ENCODE measurements around the gene SNCG.
"Not testable (repeated sequence)": the region's sequence is repeated elsewhere in the genome, so short reads cannot be mapped to it uniquely, and the experiment has no call there.

SNCG gene

DNA sequence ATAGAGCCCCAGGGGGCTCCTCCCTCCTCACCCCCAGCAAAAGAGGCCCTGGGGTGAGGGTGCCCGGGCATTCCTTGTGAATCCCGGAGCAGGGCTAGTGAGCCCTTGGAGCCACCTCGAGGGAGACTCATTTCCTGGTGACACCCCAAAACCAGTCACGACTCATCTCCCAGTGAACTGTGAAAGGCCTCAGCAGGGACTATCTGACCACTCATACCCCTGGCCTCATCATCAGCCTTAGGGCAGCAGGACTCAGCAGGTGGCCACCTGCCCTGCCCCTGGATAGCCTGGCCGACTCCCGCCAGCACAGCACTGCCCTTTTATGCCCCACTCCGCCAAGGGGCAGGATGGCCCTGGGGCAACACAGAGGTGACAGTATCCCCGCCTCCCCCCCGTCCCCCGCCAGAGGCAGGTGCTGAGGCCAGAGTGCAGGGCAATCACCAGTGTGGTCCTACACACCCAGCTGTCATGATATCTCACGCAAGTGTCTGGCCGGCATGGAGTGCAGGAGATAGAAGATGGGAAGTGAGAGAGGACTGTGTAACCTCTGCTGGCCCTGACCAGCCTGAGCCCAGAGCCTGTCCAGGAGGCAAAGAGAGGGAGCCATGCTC lies 3.2 kb downstream of the SNCG start:
- no peak for DNase-seq

DNA sequence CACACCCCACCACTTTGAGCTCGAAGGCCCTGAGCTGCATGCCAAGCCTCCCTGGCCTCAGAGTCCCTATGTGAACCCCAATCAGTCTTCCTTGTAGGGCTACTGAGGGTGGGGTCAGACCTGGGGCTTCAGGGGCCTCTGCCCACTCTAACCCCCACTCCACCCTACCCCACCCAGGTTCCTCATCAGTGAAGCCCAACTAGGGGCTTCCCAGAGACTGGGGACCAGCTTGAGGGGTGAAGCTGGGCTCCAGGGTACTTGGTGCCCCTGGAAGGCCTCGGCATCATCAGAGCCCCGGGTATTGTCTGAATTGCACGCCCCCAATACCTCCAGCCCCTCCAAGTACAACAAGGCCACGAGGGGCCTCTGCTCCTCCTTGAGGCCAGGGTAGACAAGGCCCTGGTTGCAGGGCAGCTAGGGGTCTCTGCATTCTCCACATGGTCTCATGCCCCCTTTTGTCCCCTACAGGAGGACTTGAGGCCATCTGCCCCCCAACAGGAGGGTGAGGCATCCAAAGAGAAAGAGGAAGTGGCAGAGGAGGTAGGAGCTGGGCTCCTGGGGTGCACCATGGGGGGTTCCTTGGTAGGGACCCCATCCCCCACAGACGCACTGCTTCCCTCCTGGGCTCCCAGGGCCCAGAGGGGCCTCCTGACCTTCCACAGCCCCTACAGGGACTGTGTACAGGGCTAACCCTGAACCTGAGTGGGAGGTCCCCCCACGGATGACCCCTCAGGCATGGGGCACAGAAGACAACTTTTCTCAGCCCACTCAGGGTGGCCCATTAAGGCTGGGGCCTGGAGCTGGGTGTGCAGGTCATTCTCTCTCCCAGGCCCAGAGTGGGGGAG lies 4.0 kb downstream of the SNCG start:
- DNase-seq, result no peak

DNA sequence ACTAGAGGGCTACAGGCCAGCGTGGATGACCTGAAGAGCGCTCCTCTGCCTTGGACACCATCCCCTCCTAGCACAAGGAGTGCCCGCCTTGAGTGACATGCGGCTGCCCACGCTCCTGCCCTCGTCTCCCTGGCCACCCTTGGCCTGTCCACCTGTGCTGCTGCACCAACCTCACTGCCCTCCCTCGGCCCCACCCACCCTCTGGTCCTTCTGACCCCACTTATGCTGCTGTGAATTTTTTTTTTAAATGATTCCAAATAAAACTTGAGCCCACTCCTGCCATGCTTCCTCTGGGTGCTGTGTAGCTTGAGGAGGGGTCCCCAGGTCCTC lies 4.5 kb downstream of the SNCG start:
- no peak for DNase-seq

DNA sequence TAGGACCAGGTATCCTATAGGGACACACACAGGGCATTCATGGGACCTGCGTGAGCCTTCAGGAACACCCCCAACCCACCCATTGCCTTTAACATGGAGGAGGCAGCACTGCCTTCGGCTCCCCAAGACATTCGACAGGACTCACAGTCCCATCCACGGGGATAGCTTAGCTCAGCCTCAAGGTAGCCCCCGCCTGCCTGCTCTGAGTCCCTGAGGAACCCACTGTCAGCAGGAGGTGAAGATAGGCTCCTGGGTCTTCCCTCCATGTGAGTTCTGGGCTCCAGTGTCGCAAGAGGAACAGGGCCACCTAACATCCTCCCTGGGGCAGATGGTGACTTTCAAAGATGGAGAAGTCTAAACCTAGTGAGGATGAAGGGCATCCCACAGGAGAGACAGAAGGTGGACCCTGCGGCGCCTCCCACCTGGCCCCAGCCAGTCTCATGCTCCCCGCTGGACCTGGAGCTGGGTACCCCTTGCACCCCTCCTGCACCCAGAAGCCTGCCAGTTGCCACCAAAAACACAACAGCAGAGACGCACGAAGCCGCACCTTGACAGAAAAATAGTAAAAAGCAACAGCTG lies 5.0 kb downstream of the SNCG start:
- DNase-seq, result no peak

DNA sequence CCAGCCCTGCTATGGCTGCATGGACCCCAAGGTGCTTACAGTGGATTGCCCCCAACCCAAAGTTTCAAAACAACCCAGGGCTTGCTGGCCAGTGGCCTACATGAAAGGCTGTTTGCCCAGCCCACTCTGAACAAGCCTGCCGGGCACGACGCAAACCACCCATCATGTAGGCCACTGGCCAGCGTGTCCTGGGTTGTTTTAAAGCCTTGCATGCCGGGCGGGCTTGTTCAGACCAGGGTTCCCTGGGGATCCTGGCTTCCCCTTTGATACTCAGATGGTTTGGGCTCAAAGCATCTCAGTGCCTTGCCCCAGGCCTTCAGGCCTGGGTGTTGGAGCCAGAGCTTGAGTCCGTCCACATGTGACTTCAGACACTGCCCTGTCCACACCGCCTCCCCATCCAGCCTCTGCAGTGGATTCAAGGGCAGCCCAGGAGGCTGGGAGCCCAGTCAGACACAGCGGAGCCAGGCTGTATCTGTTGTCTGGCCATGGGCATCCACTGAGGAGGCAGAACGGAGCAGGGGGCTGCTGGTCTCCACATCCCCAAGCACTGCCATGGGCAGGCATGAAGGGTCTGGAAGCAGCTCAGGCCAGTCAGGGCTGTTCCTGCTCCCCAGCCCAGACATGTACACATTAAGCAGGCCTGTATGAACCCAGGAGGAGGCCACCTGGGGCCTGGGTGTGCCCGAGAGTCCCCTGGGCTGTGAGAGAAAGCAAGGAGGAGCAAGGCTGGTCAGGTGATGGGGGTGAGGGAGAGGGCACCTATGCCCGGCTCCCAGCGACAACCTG lies 5.9 kb downstream of the SNCG start:
- DNase-seq, result no peak

DNA sequence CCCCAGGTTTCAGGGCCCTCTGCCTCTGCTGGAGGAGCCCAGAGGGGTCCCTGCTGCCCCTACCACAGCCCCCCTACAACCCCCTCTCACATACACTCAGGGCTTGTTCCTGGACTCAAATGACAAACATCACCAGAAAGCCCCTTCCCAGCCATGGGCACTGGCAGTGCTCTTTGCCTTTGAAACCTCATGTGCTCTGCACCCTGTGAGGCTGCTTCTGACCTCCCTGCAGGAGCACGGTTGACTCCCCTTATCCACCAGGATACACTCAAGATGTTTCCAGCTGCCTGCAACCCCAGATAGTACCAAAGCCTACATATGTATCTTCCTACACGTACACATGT lies 6.4 kb downstream of the SNCG start:
- no peak for DNase-seq

DNA sequence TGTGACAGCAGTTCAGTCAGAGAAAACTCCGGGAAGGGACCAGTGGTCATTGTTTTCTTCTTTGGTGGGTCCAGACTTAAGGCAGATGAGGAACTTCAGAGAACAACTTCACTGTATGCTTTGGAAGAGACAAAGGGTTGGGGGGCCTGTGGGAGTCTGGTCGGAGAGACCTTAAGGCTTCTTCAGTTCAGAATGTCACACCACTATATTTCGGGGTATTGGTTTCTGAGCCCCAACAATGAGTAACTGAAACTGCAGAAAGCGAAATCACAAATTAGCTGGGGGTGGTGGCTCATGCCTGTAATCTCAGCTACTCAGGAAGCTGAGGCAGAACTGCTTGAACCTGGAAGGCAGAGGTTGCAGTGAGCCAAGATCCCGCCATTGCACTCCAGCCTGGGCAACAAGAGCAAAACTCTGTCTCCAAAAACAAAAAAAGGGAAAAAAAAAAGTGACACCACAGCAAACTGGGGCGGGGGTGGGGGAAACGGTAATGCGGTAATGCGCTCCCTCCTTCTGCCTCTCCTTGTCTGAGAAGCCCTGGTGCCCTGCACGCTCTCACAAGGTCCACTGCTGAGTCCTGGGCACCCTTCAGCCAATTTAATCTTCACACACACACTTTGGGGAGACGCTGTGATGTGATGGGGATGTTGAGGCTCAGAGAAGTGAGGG lies 7.7 kb downstream of the SNCG start:
- DNase-seq, result no peak

DNA sequence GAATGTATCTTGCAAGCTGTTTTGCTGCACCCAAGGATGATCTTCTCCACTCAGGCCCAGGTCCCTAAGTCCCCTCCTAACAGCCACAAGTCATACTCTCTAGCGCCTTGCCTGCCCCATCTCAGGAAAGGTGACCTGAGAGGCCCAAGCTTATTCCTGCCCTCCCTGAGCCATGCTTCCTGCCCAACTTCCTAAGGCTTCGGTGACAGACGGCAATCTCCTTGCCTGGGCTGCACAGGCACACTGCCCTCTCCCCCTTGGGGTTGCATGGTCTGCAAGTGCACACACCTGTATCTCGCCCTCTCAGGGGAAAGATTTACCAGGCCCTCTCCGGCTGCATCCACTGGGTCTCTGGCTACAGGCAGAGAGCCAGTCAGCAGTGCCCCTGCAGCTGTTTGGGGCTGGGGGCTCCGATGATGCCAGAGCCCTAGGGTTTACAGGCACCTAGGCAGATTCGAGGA lies 9.1 kb downstream of the SNCG start:
- DNase-seq, result no peak

DNA sequence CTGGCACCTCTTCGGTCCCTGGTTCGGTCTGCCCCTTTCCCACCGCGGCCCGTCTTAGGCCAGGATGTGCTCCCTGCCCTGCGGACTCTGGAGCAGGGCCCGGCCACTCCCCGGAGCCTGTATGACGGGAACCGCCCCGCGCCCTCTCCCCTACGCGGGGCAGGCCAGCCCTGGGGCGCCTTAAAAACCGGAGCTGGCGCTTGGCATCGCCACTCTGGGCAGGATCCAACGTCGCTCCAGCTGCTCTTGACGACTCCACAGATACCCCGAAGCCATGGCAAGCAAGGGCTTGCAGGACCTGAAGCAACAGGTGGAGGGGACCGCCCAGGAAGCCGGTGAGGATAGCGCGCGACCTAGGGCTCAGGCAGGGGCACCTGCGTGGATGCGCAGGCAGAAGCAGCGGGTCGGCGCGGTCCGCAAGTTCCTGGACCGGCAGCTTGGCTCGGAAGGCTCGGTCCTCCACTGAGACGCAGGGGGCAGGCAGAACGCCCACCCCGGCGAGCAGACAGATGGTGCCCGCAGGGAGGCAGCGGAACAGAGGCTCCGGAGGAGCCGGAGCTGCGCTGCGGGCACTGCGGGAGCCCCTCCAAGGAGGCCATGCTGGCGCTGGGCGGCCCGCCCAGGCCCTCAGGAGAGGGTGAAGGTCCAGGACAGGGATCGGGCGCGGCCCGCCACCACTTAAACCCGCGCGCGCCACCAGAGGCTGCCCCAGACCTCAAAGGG lies 10.0 kb downstream of the SNCG start, which contains the start of gene ADIRF:
TSS of gene ADIRF (plus strand) at position 212 of the 723 bp plus-strand sequence. CDS start at position 275, 63 bp downstream.
- DNase-seq, result no peak

DNA sequence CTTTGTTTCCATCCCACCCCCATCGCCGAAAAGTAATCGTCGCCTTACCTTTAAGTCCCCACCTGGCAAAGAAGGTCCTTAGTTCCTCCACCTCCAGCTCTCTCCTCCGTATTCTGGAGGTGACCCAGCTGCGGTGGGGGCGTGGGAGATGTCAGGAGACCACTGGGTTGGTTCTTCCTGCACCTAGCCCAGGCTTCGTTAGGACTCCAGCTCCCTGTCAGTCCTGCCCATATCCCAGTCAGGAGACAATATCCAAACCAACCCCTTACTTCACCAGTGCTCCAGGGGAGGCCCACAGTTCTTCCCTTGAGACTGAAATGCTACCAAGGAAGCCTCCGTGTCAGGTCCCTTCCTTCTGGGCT lies 10.6 kb downstream of the SNCG start:
- DNase-seq, result no peak

DNA sequence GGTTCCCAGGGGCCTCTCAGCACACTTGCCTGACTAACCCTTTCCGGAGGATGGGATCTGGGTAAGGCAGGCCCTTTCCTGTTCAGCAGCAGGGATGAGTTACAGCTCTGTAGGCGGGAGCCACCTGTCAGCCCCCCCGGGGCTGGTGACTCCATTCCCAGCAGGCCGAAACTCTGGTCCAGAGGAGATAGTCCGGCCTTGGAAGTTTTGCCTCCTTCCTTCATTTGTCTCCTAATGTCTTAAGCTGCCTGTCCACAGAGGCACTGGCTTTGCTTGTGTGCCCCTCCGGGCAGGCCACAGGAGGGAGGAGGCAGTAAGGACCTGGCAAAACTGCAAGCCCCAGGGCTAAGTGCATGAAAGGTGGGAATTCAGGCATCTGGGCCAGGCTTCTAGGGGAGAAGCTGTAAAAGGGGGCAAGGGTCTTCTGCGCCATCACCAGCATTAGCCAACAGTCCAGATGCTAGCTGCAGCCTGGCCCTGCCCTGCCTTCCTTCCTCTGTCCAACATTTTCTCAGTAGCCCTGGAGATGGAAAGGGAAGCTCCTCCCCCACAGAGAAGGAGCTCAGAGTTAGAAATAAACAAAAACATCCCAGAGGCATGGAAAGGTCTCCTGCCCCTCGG lies 11.1 kb downstream of the SNCG start:
- no peak for DNase-seq

DNA sequence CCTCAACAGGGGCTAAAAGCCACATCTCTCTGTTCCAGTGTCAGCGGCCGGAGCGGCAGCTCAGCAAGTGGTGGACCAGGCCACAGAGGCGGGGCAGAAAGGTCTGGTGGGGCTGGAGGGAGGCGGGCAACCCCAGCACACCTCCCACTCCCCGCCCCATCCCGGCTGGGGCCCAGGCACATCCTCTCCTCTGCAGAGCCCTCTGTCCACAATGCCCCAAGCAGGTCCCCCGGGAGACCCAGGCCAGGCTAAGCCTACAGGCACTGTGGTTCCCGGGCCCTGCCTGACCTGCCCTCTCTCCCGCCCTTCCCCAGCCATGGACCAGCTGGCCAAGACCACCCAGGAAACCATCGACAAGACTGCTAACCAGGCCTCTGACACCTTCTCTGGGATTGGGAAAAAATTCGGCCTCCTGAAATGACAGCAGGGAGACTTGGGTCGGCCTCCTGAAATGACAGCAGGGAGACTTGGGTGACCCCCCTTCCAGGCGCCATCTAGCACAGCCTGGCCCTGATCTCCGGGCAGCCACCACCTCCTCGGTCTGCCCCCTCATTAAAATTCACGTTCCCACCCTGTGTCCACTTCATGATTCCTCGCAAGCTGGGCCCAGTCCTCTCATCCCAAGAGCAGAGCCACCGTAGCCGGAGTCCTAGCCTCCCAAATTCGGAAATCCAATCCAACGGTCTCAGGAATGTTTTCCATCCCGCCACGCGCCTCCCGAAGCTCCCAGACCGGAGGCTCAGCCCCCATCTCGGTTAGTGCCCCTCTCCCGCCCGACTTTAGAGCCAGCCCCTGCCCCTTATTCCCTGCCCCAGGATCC lies 12.0 kb downstream of the SNCG start:
- DNase-seq, result no peak

DNA sequence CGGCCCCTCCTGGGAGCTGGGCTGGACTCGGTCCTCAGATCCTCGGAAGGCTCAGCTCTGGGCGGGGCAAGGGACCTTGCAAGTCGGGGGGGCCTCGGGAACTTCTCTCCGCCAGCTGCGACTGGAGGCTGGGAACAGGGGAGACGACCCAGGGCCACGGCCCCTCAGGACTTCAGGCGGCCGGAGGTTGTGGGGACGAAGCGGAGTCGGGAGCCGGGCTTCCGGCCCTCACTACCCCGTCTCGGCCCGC lies 12.5 kb downstream of the SNCG start:
- no peak for DNase-seq

DNA sequence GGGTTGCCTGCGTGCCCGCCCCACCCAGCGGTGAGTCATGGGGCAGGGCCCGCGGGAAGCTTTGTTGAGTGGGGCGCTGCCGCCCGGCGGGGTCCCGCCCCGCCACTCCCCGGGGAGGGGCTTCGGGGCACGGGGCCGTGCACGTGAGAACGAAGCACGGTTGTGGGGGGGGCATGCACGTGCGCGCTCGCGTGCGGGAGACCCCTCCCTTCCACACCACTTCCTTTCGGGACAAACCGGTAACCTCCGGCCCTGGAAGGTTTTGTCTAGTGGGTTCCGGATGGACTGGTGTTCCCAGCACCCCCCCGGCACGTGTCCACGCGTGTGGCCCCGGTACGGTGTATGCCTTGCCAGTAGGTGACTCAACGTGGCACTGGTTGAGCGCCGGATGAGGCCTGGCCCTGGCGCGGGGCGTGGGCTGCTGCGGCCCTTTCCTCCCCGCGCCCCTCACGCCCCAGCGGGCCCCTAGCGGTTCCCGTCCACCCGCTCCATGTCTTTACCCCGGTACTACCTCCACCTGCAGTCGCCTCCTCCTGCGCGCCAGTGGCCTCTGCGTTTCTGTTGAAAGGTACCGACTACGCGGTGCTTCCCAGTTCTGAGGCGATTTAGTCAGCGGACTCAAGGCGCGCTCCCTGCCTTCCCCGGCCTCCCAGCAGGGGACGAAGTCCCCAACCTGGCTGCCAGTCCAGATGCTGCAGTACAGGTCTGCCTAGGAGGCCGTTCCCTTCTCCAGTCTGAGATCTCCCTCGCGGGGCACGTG lies 13.0 kb downstream of the SNCG start:
- DNase-seq, result peak; percentile 9 to 85

DNA sequence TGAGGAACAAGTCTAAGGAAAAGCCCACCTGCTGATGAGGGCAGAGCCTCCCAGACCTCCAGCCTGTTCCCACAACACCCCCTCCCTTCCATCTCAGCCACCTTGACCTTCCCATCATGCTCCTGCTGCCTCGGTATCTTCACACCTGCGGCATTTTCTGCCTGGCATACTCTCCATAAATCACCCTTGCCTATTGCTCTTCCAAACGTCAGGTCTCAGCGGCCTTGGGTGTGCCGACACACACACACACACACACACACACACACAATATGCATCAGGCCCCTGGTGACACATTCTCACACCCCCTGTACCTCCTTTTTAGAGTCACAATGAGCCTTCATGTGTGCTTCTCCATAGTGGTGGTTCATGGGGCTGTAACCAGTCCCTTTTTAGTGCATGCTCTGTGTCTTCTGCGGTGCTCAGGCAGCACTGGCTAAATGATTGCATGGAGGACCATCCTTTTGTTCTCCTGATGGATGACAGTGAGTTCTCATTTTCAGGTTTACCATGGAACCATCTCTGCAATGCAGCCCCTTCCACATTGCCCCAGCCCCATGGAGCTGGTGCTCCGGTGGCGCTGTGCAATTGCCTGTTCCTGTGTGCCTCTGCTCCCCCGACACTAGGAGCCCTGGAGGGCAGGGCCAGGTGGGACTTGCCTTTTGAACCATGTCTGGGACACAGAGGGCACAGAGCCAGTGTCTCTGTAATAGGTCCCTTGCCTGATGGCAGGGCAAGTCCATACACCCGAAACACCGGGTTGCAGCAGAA lies 14.4 kb downstream of the SNCG start:
- DNase-seq, result no peak

DNA sequence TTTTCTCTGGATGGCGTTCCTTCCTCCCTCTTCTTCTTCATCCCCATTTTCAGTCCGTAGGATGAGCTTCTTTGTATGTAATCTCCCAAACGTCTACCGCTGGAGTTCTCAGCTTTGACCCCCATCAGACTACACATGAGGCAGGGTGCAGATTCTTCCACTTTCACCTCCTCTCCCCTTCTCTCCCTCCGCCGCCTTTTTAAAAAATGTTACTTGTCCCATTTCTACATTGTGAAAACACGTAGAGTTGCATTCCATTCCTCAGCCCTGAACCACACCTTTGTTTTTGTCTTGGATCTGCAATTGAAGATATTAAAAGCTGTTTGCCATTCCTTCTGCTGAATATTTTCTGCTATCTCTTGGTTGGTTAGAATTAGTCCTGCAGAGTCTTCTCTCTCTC lies 16.1 kb downstream of the SNCG start:
- no peak for DNase-seq

DNA sequence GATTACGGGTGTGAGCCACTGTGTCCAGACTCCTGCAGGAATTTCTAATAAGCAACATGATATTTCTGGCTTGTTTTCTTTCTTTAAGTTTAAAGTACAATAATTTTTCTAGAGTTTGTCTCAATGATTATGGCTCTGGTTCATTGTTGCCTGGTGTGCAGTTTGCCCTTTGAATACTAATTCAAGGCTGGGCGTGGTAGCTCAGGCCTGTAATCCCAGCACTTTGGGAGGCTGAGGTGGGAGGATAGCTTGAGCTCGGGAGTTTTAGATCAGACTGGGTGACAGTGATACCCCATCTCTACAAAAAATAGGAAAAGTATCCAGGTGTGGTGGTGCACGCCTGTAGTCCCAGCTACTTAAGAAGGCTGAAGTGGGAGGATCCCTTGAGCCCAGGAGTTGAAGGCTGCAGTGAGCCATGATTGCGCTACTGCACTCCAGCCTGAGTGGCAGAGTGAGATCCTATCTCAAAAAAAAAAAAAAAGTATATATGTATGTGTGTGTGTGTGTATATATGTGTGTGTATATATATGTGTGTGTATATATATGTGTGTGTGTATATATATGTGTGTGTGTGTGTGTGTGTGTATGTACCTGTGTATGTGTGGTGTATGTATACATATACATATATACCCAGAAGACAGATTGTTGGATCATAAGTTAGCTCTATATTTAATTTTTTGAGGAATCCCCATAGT lies 18.1 kb downstream of the SNCG start:
- DNase-seq, result no peak

DNA sequence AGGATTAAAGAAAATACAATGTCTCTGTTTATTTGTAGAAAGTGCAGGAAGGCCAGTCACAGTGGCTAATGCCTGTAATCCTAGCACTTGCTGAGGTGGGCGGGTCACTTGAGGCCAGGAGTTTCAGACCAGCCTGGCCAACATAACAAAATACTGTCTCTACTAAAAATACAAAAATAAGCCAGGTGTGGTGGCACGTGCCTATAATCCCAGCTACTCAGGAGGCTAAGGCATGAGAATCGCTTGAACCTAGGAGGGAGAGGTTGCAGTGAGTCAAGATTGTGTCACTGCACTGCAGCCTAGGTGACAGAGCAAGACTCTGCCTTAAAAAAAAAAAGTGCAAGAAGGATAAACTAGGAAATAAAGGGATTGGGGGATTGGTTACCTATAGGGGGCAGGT lies 20.1 kb downstream of the SNCG start:
- DNase-seq, result not testable (repeated sequence)

DNA sequence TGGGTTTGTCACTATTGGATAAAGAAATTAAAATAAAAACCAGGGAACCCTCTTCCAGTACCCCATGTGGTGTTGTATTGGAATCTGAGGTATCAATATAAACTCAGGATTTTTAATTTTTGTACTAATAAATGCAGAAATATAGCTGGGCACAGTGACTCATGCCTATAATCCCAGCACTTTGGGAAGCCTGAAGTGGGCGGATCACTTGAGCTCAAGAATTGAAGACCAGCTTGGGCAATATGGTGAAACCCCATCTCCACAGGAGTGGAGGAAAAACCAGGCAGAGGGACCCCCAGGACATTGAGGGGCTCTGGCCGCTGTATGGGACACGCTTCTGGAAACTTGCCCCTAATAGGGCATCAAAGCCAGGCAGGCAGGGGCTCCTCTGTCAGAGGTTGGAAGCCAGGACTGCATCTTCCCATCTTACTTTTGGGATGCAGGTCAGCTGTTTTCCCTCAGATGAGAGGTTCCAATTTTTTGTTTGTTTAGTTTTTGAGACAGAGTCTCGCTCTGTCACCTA lies 21.0 kb downstream of the SNCG start:
- no peak for DNase-seq

All from bone marrow (tissue), 2 donors.